ENCODE data around the gene WNT8B. TPM values are rescaled to one million over a fixed set of nuclear protein-coding genes. Genes with fewer than 3 reads are reported as not detected.

Gene WNT8B
- total and polyA plus RNA-seq, 10 of the 15 experiments (the other 5 are each of a cell fraction or from before 2014, with no cell fraction given), result not detected

- Histone ChIP-seq H3K27ac (ENCODE audit: control insufficient read depth, insufficient read depth) (no peak overlapping the region), H3K4me2 (ENCODE audit: control insufficient read depth, insufficient read depth) (peak overlapping the region; percentile 69), H2AFZ (ENCODE audit: control insufficient read depth, low read depth, low read length) (peak overlapping the region; percentile 55), H4K20me1 (ENCODE audit: control insufficient read depth, insufficient read depth) (peaks cover 2% of the 10 kb centered on the region; the same call in 1 of the 2 replicates), H3K27me3 (replicated peaks in 1 of 2; ENCODE audit: control insufficient read depth in 2 of 2, insufficient read depth in 2 of 2, low read length in 1 of 2) (peaks cover 0 to 6% of the 10 kb centered on the region in 2 experiments; a peak in 1 of 4 replicates), H3K79me2 (ENCODE audit: control insufficient read depth, insufficient read depth, low read length) (no peaks in the 10 kb centered on the region), H3K9ac (ENCODE audit: control insufficient read depth, insufficient read depth, low read length) (no peak overlapping the region), H3K4me1 (ENCODE audit: control insufficient read depth, insufficient read depth, low read length) (peaks cover 5% of the 10 kb centered on the region), H3K36me3 (ENCODE audit: control insufficient read depth in 2 of 2, insufficient read depth in 2 of 2, low read length in 1 of 2) (no peaks in the 10 kb centered on the region; a peak in 1 of 4 replicates), H3K9me3 (replicated peaks; ENCODE audit: control insufficient read depth, insufficient read depth, low read length) (no peaks in the 10 kb centered on the region), H3K4me3 (peak overlapping the region; percentile 61; the same call in 1 of the 2 replicates)
- intact Hi-C loops (cut with micrococcal nuclease; ENCODE audit: unreplicated experiment) (no loop called here), in situ Hi-C loops (cut with MboI) (no loop called here)
- SMC1A ChIA-PET (ENCODE audit: uncharacterized antibody, unreplicated experiment), result interaction anchor here (0.7 to 2.4 kb wide), 5 partner anchors 13 to 143 kb away, joined by 3 to 13 read pairs (median 7); no protein-coding TSS in a partner anchor
- FAIRE-seq, result no peak
- RAD21 ChIA-PET (ENCODE audit: unreplicated experiment), result interaction anchor here (1.1 to 3.5 kb wide), 3 partner anchors 36 to 145 kb away, joined by 3 to 9 read pairs (median 4); no protein-coding TSS in a partner anchor
- no TSS peak for BruUV-seq (replicated peaks)
- peak; percentile 84 for ATAC-seq
- TF ChIP-seq CTCF (IDR thresholded peaks at IDR 0.05 in 2 of 3, conservative IDR thresholded peaks at IDR 0.05 in 1 of 3; ENCODE audit: control insufficient read depth in 2 of 3, extremely low read depth in 1 of 3, insufficient read depth in 1 of 3, low read depth in 3 of 3, low read length in 3 of 3) (peak; percentile 70 to 89 (median 82)), RB1 (IDR thresholded peaks at IDR 0.05; ENCODE audit: borderline replicate concordance) (0 out of 2 replicates have a peak, but pooled peaks have one; percentile 22), DPF2 (IDR thresholded peaks at IDR 0.05) (no peak), SMC3 (IDR thresholded peaks at IDR 0.05; ENCODE audit: borderline replicate concordance, low read length) (peak; percentile 30; the same call in 1 of the 2 replicates), SREBF1 (IDR thresholded peaks at IDR 0.05; ENCODE audit: low read length) (no peak), BHLHE40 (IDR thresholded peaks at IDR 0.05; ENCODE audit: borderline replicate concordance in 1 of 2, low read depth in 2 of 2, low read length in 1 of 2) (peak; percentile 42 to 75; a peak in 2 of 4 replicates), ZBED1 (IDR thresholded peaks at IDR 0.05; ENCODE audit: borderline replicate concordance) (no peak), NR2C1 (IDR thresholded peaks at IDR 0.05) (no peak)
- no peak for DNase-seq (ENCODE audit: low read depth, low spot score)
- CTCF ChIA-PET, result interaction anchor here (0.6 to 5.5 kb wide), 30 partner anchors 8 to 406 kb away, joined by 3 to 49 read pairs (median 4); no protein-coding TSS in a partner anchor
- WGBS (ENCODE audit: insufficient coverage, insufficient replicate concordance, low lambda C conversion rate, missing lambda C conversion rate), result under 1% methylated on average over 51 of the region's 59 CpGs
- POLR2A ChIA-PET, result interaction anchor here (0.5 kb wide), 1 partner anchor 109 kb away, joined by 3 read pairs; no protein-coding TSS in a partner anchor
These were observed 19.5 kb downstream of the WNT8B start for GRCh38 chr10:100482181-100482833.

Data from GM12878 (cell line).